Measurements from ENCODE around the gene ZNF182.

Gene ZNF182

DNA sequence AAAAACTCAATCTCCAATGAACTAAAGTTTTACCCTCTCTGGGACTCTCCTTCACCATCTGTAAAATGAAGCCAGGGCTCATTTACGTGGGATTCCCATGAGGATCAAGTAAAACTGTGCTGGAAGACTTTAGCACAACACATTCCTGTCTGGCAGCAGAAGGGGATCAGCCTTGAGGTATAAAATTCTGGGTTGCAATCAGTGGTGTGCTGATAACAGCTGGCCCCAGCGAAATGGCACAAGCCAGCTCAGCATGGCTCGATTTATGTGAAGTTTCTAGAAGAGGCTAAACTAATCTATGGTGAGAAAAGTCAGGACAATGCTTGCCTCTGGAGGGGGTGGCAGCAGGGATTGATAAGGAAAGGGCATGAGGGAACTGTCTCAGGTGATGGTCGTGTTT, 39.3 kb upstream of the ZNF182 start:
- TF ChIP-seq EGR1 (IDR thresholded peaks at IDR 0.05) = no peak
- TF ChIP-seq CEBPB (IDR thresholded peaks at IDR 0.05) = no peak
- no peak for TF ChIP-seq CREB1 (IDR thresholded peaks at IDR 0.05; ENCODE audit: low read depth)
- TF ChIP-seq TAF1 (IDR thresholded peaks at IDR 0.05; ENCODE audit: low read depth) = no peak
- no peak for TF ChIP-seq TEAD4 (IDR thresholded peaks at IDR 0.05)
- TF ChIP-seq YY1 (IDR thresholded peaks at IDR 0.05; ENCODE audit: low read depth) = no peak
- TF ChIP-seq, protein P1, sequence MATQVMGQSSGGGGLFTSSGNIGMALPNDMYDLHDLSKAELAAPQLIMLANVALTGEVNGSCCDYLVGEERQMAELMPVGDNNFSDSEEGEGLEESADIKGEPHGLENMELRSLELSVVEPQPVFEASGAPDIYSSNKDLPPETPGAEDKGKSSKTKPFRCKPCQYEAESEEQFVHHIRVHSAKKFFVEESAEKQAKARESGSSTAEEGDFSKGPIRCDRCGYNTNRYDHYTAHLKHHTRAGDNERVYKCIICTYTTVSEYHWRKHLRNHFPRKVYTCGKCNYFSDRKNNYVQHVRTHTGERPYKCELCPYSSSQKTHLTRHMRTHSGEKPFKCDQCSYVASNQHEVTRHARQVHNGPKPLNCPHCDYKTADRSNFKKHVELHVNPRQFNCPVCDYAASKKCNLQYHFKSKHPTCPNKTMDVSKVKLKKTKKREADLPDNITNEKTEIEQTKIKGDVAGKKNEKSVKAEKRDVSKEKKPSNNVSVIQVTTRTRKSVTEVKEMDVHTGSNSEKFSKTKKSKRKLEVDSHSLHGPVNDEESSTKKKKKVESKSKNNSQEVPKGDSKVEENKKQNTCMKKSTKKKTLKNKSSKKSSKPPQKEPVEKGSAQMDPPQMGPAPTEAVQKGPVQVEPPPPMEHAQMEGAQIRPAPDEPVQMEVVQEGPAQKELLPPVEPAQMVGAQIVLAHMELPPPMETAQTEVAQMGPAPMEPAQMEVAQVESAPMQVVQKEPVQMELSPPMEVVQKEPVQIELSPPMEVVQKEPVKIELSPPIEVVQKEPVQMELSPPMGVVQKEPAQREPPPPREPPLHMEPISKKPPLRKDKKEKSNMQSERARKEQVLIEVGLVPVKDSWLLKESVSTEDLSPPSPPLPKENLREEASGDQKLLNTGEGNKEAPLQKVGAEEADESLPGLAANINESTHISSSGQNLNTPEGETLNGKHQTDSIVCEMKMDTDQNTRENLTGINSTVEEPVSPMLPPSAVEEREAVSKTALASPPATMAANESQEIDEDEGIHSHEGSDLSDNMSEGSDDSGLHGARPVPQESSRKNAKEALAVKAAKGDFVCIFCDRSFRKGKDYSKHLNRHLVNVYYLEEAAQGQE (IDR thresholded peaks at IDR 0.05; ENCODE audit: low read depth) = no peak
- no peak for TF ChIP-seq ZBTB7A (IDR thresholded peaks at IDR 0.05; ENCODE audit: low read depth)
- no peak for TF ChIP-seq EP300 (IDR thresholded peaks at IDR 0.05; ENCODE audit: borderline replicate concordance)
- no peak for TF ChIP-seq TCF12 (IDR thresholded peaks at IDR 0.05; ENCODE audit: low read depth)
- TF ChIP-seq FOXM1 (IDR thresholded peaks at IDR 0.05; ENCODE audit: borderline replicate concordance, low read depth) = no peak
- TF ChIP-seq, protein P2, sequence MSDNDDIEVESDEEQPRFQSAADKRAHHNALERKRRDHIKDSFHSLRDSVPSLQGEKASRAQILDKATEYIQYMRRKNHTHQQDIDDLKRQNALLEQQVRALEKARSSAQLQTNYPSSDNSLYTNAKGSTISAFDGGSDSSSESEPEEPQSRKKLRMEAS (IDR thresholded peaks at IDR 0.05) = no peak
- TF ChIP-seq NFIC (IDR thresholded peaks at IDR 0.05) = no peak
- TF ChIP-seq RAD21 (IDR thresholded peaks at IDR 0.05; ENCODE audit: low read depth) = no peak

DNA sequence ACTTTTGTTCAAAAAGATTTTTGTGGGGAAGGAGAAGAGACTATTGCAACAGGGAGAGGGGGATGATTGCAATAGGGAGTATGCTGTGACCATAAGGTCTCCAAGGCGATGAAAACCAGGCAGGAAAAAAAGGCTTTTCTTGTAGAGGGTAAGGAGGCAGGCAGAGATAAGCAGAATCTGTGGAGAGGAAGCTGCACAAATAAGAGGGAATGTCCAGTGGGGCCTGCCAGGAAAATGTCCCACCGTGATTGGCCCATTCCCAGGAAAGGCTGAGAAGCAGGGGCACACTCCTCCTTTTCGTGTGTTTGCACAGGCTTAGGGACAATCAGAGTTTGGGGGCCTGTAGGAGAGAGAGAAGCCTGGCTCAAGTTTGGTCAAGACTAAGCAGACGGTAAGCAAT, 32.1 kb upstream of the ZNF182 start:
- TF ChIP-seq TEAD4 (IDR thresholded peaks at IDR 0.05) (no peak), ZBTB7A (IDR thresholded peaks at IDR 0.05; ENCODE audit: low read depth) (no peak), NFIC (IDR thresholded peaks at IDR 0.05) (no peak), TCF12 (IDR thresholded peaks at IDR 0.05; ENCODE audit: low read depth) (no peak)

DNA sequence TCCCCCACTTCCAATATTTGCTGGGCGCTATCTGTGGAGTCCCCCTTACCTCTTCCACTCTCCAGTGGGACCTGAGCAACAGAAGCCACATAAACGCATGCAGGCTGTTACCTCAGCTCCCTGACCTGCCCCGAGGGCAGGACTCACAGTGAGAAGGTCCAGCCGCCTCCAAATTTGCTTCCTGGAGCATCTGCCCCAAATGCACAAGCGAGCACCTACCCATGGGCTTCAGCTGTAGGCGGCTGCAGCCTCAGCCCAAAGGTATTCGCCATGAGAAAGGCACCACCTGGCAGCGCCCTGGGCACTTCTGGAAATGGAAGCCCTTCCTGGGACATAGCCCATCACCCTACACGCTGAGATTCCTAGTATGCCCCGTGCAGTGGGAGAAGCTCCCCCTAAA, 26.4 kb upstream of the ZNF182 start:
- TF ChIP-seq NFIC (IDR thresholded peaks at IDR 0.05) (no peak), TAF1 (IDR thresholded peaks at IDR 0.05; ENCODE audit: low read depth) (no peak), CEBPB (IDR thresholded peaks at IDR 0.05) (no peak), RAD21 (IDR thresholded peaks at IDR 0.05; ENCODE audit: low read depth) (no peak), EP300 (IDR thresholded peaks at IDR 0.05; ENCODE audit: borderline replicate concordance) (no peak), FOXM1 (IDR thresholded peaks at IDR 0.05; ENCODE audit: borderline replicate concordance, low read depth) (no peak), YY1 (IDR thresholded peaks at IDR 0.05; ENCODE audit: low read depth) (no peak), CREB1 (IDR thresholded peaks at IDR 0.05; ENCODE audit: low read depth) (no peak), EGR1 (IDR thresholded peaks at IDR 0.05) (no peak)
- TF ChIP-seq, protein P1 (IDR thresholded peaks at IDR 0.05; ENCODE audit: low read depth) = no peak
- TF ChIP-seq, protein P3, sequence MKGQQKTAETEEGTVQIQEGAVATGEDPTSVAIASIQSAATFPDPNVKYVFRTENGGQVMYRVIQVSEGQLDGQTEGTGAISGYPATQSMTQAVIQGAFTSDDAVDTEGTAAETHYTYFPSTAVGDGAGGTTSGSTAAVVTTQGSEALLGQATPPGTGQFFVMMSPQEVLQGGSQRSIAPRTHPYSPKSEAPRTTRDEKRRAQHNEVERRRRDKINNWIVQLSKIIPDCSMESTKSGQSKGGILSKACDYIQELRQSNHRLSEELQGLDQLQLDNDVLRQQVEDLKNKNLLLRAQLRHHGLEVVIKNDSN (IDR thresholded peaks at IDR 0.05) = no peak
- TF ChIP-seq, protein P2 (IDR thresholded peaks at IDR 0.05) = no peak

DNA sequence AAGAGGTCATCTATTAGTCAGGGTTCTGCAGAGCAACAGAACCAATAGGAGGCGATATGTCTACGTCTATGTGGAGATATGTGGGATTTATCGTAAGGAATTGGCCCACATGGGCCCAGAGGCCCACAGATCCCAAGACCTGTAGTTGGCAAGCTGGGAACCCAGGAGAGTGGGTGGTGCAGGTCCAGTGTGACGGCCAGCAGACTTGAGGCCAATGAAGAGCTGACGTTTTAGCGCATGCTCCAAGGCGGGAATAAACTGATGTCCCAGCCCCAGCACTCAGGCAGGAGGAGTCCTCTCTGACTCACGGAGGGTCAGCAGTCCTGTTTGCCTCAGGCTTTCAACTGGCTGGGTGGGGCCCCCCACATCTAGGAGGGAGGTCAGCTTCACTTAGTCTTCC, 24.3 kb upstream of the ZNF182 start:
- TF ChIP-seq TAF1 (IDR thresholded peaks at IDR 0.05; ENCODE audit: low read depth) (no peak), CREB1 (IDR thresholded peaks at IDR 0.05; ENCODE audit: low read depth) (no peak), FOXM1 (IDR thresholded peaks at IDR 0.05; ENCODE audit: borderline replicate concordance, low read depth) (no peak), TEAD4 (IDR thresholded peaks at IDR 0.05) (no peak), EP300 (IDR thresholded peaks at IDR 0.05; ENCODE audit: borderline replicate concordance) (no peak), ZBTB7A (IDR thresholded peaks at IDR 0.05; ENCODE audit: low read depth) (no peak), YY1 (IDR thresholded peaks at IDR 0.05; ENCODE audit: low read depth) (no peak), NFIC (IDR thresholded peaks at IDR 0.05) (no peak), RAD21 (IDR thresholded peaks at IDR 0.05; ENCODE audit: low read depth) (no peak), TCF12 (IDR thresholded peaks at IDR 0.05; ENCODE audit: low read depth) (no peak), CEBPB (IDR thresholded peaks at IDR 0.05) (no peak), EGR1 (IDR thresholded peaks at IDR 0.05) (no peak)
- TF ChIP-seq, protein P2 (IDR thresholded peaks at IDR 0.05) = no peak
- TF ChIP-seq, protein P1 (IDR thresholded peaks at IDR 0.05; ENCODE audit: low read depth) = no peak
- TF ChIP-seq, protein P3 (IDR thresholded peaks at IDR 0.05) = no peak

Measured in Ishikawa (cell line).